ENCODE results near the gene MTMR3. TPM values are rescaled to one million over a fixed set of nuclear protein-coding genes. Genes with fewer than 3 reads are reported as not detected.
"Not testable (repeated sequence)": the region's sequence is repeated elsewhere in the genome, so short reads cannot be mapped to it uniquely, and the experiment has no call there.

MTMR3 gene
- total RNA-seq, 1 donor: 36.9 TPM

GRCh38 chr22:29854432-29854831 lies 28.5 kb upstream of the MTMR3 start:
- no peak overlapping the region for H3K4me2 ChIP-seq (ENCODE audit: insufficient read depth, low read length)
- H3K79me2 ChIP-seq (ENCODE audit: insufficient read depth, low read length): no peaks in the 10 kb centered on the region
- H3K4me1 ChIP-seq (ENCODE audit: insufficient read depth, low read length): no peaks in the 10 kb centered on the region
- no peaks in the 10 kb centered on the region for H3K36me3 ChIP-seq (ENCODE audit: insufficient read depth, low read length)
- no peak overlapping the region for H3K4me3 ChIP-seq (ENCODE audit: insufficient read depth, low read length)
- H2AFZ ChIP-seq (ENCODE audit: low read length): no peak overlapping the region
- no peak for DNase-seq (ENCODE audit: insufficient read length, low spot score, missing footprints)
- TF ChIP-seq, protein P1, sequence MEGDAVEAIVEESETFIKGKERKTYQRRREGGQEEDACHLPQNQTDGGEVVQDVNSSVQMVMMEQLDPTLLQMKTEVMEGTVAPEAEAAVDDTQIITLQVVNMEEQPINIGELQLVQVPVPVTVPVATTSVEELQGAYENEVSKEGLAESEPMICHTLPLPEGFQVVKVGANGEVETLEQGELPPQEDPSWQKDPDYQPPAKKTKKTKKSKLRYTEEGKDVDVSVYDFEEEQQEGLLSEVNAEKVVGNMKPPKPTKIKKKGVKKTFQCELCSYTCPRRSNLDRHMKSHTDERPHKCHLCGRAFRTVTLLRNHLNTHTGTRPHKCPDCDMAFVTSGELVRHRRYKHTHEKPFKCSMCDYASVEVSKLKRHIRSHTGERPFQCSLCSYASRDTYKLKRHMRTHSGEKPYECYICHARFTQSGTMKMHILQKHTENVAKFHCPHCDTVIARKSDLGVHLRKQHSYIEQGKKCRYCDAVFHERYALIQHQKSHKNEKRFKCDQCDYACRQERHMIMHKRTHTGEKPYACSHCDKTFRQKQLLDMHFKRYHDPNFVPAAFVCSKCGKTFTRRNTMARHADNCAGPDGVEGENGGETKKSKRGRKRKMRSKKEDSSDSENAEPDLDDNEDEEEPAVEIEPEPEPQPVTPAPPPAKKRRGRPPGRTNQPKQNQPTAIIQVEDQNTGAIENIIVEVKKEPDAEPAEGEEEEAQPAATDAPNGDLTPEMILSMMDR (IDR thresholded peaks at IDR 0.05; ENCODE audit: extremely low read depth, low read depth, low read length): no peak
- no peaks in the 10 kb centered on the region for H3K9me3 ChIP-seq (ENCODE audit: low read depth, low read length)
- no peaks in the 10 kb centered on the region for H4K20me1 ChIP-seq (ENCODE audit: insufficient read depth, low read length)
- H3K27me3 ChIP-seq (ENCODE audit: insufficient read depth, low read length): peaks cover 5% of the 10 kb centered on the region
- no peak overlapping the region for H3K27ac ChIP-seq (ENCODE audit: low read depth, low read length)

- TF ChIP-seq, protein P1 (IDR thresholded peaks at IDR 0.05; ENCODE audit: extremely low read depth, low read depth, low read length): no peak
- Histone ChIP-seq H3K27ac (ENCODE audit: low read depth, low read length) (no peak overlapping the region), H3K4me1 (ENCODE audit: insufficient read depth, low read length) (no peaks in the 10 kb centered on the region), H2AFZ (ENCODE audit: low read length) (no peak overlapping the region), H3K27me3 (ENCODE audit: insufficient read depth, low read length) (peaks cover 3% of the 10 kb centered on the region), H3K9me3 (ENCODE audit: low read depth, low read length) (no peaks in the 10 kb centered on the region), H3K79me2 (ENCODE audit: insufficient read depth, low read length) (no peaks in the 10 kb centered on the region), H4K20me1 (ENCODE audit: insufficient read depth, low read length) (no peaks in the 10 kb centered on the region), H3K4me2 (ENCODE audit: insufficient read depth, low read length) (no peak overlapping the region), H3K4me3 (ENCODE audit: insufficient read depth, low read length) (no peak overlapping the region), H3K36me3 (ENCODE audit: insufficient read depth, low read length) (no peaks in the 10 kb centered on the region)
- no peak for DNase-seq (ENCODE audit: insufficient read length, low spot score, missing footprints)
Measured at GRCh38 chr22:29855611-29856181, 27.3 kb upstream of the MTMR3 start.

DNA sequence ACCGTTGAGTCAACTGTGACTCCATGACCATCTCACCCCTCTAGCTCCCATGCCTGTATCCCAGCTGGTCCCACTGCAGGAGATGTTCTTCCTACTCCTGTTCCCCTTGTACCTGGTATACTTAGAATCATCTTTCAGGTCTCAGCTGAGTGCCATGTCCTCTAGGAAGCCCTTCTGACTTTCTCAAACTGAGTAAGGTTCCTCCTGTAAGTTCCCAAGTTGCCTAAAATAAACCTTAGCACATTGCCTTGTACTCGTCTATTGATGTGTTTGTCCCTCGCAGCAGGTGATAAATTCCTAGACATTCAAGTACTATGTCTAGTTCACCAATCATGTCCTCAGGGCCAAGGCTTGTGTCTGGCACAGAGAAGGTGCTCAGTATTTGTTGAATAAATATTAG lies 26.5 kb upstream of the MTMR3 start:
- TF ChIP-seq, protein P1 (IDR thresholded peaks at IDR 0.05; ENCODE audit: extremely low read depth, low read depth, low read length): no peak
- Histone ChIP-seq H3K4me2 (ENCODE audit: insufficient read depth, low read length) (no peak overlapping the region), H3K79me2 (ENCODE audit: insufficient read depth, low read length) (no peaks in the 10 kb centered on the region), H3K4me1 (ENCODE audit: insufficient read depth, low read length) (no peaks in the 10 kb centered on the region), H3K27ac (ENCODE audit: low read depth, low read length) (no peak overlapping the region), H3K36me3 (ENCODE audit: insufficient read depth, low read length) (no peaks in the 10 kb centered on the region), H3K27me3 (ENCODE audit: insufficient read depth, low read length) (peaks cover 3% of the 10 kb centered on the region), H3K4me3 (ENCODE audit: insufficient read depth, low read length) (no peak overlapping the region), H4K20me1 (ENCODE audit: insufficient read depth, low read length) (no peaks in the 10 kb centered on the region), H3K9me3 (ENCODE audit: low read depth, low read length) (no peaks in the 10 kb centered on the region), H2AFZ (ENCODE audit: low read length) (no peak overlapping the region)
- no peak for DNase-seq (ENCODE audit: insufficient read length, low spot score, missing footprints)

DNA sequence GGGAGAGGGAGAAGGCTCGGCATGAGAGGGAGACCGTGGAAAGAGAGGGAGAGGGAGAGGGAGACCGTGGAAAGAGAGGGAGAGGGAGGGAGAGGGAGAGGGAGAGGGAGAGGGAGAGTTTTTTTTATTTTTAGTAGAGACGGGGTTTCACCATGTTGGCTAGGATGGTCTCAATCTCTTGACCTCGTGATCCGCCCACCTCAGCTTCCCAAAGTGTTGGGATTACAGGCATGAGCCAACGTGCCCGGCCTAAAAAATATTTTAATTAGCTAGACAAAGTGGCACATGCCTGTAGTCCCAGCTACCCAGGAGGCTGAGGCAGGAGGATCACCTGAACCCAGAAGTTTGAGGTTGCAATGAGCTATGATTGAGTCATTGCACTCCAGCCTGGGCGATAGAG lies 23.9 kb upstream of the MTMR3 start:
- not testable (repeated sequence) for H3K9me3 ChIP-seq (ENCODE audit: low read depth, low read length)

More for the DNA sequence above, 23.9 kb upstream of the MTMR3 start:
- H2AFZ ChIP-seq (ENCODE audit: low read length); H3K4me2 ChIP-seq (ENCODE audit: insufficient read depth, low read length); H3K27me3 ChIP-seq (ENCODE audit: insufficient read depth, low read length); H3K36me3 ChIP-seq (ENCODE audit: insufficient read depth, low read length); DNase-seq (ENCODE audit: insufficient read length, low spot score, missing footprints); H3K4me1 ChIP-seq (ENCODE audit: insufficient read depth, low read length); H3K4me3 ChIP-seq (ENCODE audit: insufficient read depth, low read length); H3K79me2 ChIP-seq (ENCODE audit: insufficient read depth, low read length); H3K27ac ChIP-seq (ENCODE audit: low read depth, low read length); H4K20me1 ChIP-seq (ENCODE audit: insufficient read depth, low read length): not testable (repeated sequence)

Data from osteoblast (primary cell).